ENCODE results near the gene PSMA5.

DNA sequence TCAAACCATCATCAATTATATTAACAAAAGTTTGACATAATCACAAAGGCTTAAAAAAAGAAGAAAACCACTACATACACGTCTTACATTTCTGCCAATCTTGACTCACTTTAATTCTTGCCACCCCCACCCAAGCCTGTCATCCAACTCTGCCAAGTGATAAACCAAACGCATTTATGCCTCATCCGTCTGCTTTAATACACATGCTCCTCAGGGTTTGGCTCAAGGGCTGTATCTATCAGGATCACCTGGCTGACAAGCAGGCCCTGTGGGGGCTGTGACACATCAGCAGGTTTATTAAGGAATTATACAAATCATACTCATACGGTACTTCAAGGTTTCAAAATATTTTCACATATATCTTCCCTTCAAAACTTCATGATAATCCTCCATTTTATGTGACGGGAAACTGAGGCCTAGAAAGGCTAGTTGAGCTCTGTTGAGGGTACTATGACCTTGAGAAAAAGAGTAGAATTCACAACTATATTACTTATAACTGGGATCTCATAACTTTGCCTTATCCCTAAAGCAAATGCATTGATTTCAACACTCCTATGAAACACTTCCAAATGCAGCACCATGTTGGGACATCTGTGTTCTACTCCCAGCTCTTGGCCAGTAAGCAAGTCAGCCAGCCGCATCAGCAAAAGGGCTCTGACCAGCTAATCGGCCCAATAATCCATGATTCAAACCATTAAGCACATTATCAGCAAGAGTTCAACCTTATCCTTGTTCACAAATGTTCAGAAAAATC lies 37.2 kb downstream of the PSMA5 start:
- TF ChIP-seq POLR2AphosphoS5 (IDR thresholded peaks at IDR 0.05): no peak
- TF ChIP-seq, protein P1, sequence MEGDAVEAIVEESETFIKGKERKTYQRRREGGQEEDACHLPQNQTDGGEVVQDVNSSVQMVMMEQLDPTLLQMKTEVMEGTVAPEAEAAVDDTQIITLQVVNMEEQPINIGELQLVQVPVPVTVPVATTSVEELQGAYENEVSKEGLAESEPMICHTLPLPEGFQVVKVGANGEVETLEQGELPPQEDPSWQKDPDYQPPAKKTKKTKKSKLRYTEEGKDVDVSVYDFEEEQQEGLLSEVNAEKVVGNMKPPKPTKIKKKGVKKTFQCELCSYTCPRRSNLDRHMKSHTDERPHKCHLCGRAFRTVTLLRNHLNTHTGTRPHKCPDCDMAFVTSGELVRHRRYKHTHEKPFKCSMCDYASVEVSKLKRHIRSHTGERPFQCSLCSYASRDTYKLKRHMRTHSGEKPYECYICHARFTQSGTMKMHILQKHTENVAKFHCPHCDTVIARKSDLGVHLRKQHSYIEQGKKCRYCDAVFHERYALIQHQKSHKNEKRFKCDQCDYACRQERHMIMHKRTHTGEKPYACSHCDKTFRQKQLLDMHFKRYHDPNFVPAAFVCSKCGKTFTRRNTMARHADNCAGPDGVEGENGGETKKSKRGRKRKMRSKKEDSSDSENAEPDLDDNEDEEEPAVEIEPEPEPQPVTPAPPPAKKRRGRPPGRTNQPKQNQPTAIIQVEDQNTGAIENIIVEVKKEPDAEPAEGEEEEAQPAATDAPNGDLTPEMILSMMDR (IDR thresholded peaks at IDR 0.05): no peak
- TF ChIP-seq POLR2A (IDR thresholded peaks at IDR 0.05): no peak

All from prostate gland (tissue), 2 donors.